ENCODE measurements around the gene NTHL1.

Gene NTHL1

DNA sequence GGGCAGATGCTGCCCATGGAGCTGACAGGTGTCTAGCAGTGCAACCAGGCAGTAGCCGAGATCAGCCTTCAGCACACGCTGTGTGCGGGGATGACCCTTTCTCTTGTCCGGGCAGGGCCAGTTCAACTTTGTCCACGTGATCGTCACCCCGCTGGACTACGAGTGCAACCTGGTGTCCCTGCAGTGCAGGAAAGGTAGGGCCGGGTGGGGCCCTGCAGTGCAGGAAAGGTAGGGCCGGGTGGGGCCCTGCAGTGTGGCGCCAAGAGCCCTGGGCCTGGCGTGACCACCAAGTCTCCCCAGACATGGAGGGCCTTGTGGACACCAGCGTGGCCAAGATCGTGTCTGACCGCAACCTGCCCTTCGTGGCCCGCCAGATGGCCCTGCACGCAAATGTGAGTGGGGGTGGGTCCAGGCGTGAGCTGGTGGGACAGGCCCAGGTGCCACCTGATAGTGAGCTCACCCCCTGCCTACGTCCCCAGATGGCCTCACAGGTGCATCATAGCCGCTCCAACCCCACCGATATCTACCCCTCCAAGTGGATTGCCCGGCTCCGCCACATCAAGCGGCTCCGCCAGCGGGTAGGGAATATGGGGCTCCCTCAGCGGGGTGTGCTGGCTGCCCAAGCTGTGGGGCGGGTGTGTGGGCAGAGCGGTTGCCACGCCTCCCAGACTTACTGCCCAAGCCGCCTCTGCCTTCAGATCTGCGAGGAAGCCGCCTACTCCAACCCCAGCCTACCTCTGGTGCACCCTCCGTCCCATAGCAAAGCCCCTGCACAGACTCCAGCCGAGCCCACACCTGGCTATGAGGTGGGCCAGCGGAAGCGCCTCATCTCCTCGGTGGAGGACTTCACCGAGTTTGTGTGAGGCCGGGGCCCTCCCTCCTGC, 40.4 kb upstream of the NTHL1 start:
- TF ChIP-seq, protein P1, sequence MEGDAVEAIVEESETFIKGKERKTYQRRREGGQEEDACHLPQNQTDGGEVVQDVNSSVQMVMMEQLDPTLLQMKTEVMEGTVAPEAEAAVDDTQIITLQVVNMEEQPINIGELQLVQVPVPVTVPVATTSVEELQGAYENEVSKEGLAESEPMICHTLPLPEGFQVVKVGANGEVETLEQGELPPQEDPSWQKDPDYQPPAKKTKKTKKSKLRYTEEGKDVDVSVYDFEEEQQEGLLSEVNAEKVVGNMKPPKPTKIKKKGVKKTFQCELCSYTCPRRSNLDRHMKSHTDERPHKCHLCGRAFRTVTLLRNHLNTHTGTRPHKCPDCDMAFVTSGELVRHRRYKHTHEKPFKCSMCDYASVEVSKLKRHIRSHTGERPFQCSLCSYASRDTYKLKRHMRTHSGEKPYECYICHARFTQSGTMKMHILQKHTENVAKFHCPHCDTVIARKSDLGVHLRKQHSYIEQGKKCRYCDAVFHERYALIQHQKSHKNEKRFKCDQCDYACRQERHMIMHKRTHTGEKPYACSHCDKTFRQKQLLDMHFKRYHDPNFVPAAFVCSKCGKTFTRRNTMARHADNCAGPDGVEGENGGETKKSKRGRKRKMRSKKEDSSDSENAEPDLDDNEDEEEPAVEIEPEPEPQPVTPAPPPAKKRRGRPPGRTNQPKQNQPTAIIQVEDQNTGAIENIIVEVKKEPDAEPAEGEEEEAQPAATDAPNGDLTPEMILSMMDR (conservative IDR thresholded peaks at IDR 0.05) = no peak
- no peak for TF ChIP-seq ZFX (IDR thresholded peaks at IDR 0.05)
- peak overlapping the region; percentile 88; the same call in 1 of the 2 replicates for H3K27ac ChIP-seq

DNA sequence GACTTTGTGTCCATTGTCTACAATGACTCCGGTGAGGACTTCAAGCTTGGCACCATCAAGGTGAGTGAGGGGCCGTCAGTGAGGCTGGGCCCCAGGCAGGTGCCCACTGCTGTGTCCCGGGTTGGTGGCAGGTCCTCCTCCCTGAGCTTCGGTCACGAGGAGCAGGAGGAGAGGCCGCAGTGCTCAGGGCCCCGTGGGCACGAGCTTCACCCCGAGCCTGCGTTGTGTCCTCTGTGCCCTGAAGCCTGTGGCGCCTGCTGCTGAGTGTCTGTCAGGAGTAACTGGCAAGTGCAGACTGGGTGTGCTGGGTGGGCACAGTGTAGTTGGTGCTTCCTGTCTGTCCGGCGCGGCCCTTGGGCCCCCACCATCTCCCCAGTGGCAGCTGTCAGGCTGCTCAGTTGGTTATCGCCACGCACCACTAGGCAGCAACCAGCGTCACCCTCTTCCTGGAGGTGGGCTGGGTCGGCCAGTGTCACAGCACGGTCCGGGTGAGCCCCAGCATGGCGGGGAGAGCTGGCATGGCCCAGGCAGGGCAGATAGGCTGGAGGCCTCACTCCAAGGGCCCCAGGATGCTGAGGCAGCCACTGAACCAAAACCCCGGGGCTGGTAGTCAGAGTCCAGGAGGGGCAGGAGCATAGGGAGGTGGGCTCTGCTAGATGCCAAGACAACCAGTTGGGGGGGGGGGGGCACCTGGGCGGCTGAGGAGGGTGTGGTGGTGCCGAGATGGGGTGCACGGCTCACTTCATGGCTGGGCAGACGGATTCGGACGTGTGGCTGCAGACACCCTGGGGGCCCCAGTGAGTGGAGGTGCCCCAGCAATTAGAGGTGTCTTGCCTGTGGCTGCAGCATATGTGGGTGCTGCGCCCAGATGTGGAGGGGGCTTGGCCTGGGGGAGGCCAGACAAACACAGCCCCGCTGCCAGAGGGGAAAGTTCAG, 39.4 kb upstream of the NTHL1 start:
- TF ChIP-seq, protein P1 (conservative IDR thresholded peaks at IDR 0.05) = no peak
- no peak for TF ChIP-seq ZFX (IDR thresholded peaks at IDR 0.05)
- peak overlapping the region; percentile 88 for H3K27ac ChIP-seq

DNA sequence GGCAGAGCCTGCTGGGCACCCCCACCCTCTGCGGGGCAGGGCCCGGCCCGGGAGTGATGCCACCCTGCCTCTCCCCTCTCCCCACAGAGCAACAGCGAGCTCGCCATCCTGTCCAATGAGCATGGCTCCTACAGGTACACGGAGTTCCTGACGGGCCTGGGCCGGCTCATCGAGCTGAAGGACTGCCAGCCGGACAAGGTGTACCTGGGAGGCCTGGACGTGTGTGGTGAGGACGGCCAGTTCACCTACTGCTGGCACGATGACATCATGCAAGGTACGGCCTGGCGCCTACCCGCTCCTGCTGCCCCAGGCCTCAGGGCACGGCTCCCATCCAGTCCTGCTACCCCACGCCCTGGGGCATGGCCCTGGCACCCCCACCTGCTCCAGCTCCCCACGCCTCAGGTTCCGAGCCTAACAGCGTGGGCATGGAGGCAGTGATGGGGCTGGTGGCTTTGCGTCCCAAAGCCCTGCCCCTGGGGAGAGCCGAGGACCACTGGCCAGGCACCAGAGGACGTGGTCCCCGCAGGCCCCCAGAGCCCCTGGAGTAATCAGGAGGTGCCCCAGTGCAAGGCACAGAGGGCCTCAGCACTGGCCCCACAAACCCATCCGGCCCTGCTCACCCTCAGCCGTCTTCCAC, 38.6 kb upstream of the NTHL1 start:
- TF ChIP-seq, protein P1 (conservative IDR thresholded peaks at IDR 0.05) = no peak
- TF ChIP-seq ZFX (IDR thresholded peaks at IDR 0.05) = peak; percentile 52; the same call in 1 of the 2 replicates
- peak overlapping the region; percentile 88 for H3K27ac ChIP-seq

DNA sequence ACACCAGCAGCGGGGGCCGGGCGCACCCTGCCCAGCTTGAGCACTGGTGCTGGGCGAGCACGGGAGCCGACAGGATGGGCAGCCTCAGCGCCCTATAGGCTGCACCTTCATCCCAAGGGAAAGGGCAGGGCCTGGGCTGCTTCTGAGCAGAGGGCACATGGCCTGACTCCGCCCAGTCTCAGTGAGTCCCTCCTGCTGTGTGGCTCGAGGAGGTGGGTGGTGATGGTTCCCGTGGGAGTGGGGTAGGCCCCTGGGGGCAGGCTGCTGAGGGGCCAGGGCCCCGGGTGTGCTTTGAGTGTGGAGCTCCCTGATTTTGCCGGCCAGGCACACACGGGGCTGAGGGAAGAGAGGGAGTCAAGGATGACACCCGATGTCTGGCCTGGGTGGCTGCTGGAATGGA, 38.0 kb upstream of the NTHL1 start:
- TF ChIP-seq ZFX (IDR thresholded peaks at IDR 0.05) = no peak
- TF ChIP-seq, protein P1 (conservative IDR thresholded peaks at IDR 0.05) = no peak
- H3K27ac ChIP-seq = peak overlapping the region; percentile 88

DNA sequence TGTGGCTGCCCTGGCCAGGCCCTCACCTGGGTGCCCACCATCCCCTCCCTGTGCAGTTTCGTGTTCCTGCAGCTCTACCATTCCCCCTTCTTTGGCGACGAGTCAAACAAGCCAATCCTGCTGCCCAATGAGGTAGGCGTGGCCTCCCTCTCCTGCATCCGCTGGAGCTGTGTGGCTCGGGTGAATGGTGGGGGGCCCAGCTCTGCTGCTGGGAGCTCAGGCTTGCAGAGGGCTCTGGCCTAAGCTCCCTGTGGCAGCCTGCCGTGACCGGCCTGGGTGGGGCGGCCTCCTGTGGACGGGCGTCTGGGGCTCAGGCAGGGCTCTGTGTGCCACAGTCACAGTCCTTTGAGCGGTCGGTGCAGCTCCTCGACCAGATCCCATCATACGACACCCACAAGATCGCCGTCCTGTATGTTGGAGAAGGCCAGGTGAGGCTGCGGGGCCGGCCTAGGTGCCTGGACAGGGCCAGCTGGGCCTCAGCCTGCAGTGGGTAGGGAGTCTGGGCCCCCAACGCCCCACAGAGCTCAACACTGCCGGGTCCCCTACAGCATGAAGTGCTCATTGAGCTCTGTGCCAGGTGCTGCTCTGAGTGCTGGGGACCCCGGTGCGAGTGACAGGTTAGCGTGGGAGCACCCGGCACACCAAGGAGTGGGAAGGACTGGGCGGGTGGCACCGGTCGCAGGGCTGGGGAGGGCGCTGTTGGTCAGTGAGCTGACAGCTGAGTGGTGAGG, 37.4 kb upstream of the NTHL1 start:
- TF ChIP-seq, protein P1 (conservative IDR thresholded peaks at IDR 0.05) = no peak
- TF ChIP-seq ZFX (IDR thresholded peaks at IDR 0.05) = no peak
- H3K27ac ChIP-seq = peak overlapping the region; percentile 88

DNA sequence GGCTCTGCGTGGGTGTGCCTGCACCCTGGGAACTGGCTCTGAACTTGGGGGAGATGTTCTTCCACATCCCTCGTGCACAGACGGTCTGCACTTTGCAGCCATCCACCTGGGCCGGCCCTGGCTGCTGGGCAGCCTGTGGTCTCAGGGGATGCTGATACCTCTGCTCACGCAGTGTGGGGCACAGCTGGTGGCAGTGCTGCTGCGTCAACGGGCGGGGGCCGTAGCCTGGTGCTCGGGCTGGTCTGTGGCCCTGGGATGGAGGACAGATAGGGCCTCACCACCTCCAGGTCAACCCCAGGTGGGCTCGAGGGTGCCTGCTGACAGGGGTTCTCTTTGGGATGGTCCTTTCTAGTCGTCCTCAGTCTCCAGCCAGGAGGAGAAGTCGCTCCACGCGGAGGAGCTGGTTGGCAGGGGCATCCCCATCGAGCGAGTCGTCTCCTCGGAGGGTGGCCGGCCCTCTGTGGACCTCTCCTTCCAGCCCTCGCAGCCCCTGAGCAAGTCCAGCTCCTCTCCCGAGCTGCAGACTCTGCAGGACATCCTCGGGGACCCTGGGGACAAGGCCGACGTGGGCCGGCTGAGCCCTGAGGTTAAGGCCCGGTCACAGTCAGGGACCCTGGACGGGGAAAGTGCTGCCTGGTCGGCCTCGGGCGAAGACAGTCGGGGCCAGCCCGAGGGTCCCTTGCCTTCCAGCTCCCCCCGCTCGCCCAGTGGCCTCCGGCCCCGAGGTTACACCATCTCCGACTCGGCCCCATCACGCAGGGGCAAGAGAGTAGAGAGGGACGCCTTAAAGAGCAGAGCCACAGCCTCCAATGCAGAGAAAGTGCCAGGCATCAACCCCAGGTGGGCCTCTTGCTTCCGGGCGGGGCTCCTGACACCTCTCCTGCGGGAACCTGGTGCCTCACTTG, 36.5 kb upstream of the NTHL1 start:
- TF ChIP-seq ZFX (IDR thresholded peaks at IDR 0.05) = no peak
- TF ChIP-seq, protein P1 (conservative IDR thresholded peaks at IDR 0.05) = no peak
- peak overlapping the region; percentile 88 for H3K27ac ChIP-seq
